Esophagus (tissue), 2 donors: ENCODE measurements around the gene ANKRD18A. TPM values are rescaled to one million over a fixed set of nuclear protein-coding genes. Genes with fewer than 3 reads are reported as not detected.

Experiments
- H3K27ac ChIP-seq, 2 donors: one replicate each; pipeline ENCODE4 v1.5.1; 2013; ENCODE audit warnings: low read depth in 2 of 2, mild to moderate bottlenecking in 2 of 2, inconsistent platforms in 1 of 2, low read length in 1 of 2, moderate library complexity in 1 of 2
- H3K27me3 ChIP-seq, 2 donors: one replicate each; pipeline ENCODE4 v1.6.1; 2013; ENCODE audit warnings: low read length in 2 of 2, control low read depth in 1 of 2, mild to moderate bottlenecking in 1 of 2; ENCODE audit not compliant: insufficient read depth in 2 of 2, control insufficient read depth in 1 of 2
- H3K36me3 ChIP-seq, 2 donors: one replicate each; pipeline ENCODE4 v1.6.1; 2013; ENCODE audit warnings: low read length in 1 of 2; ENCODE audit not compliant: control insufficient read depth in 2 of 2, insufficient read depth in 2 of 2
- H3K4me1 ChIP-seq, 2 donors: one replicate each; pipeline ENCODE4 v1.6.1; 2013; ENCODE audit warnings: low read length in 1 of 2; ENCODE audit not compliant: control insufficient read depth in 2 of 2, insufficient read depth in 2 of 2
- H3K4me3 ChIP-seq, 2 donors: one replicate each; pipeline ENCODE4 v1.5.1; 2013; ENCODE audit warnings: low read length in 2 of 2, mild to moderate bottlenecking in 2 of 2, low read depth in 1 of 2, moderate library complexity in 1 of 2
- H3K9me3 ChIP-seq, 2 donors: one replicate each; pipeline ENCODE4 v1.6.1; 2013; ENCODE audit warnings: mild to moderate bottlenecking in 2 of 2, low read depth in 1 of 2, low read length in 1 of 2, moderate library complexity in 1 of 2; ENCODE audit not compliant: control insufficient read depth in 2 of 2, insufficient read depth in 1 of 2
- WGBS, 2 donors: extraction: QIAGEN DNeasy Blood & Tissue Kit; methylation state at CpG; one replicate each; pipeline ENCODE4 v1.1.7; 2013; 5-methylcytosine and 5-hydroxymethylcytosine counted together
- polyA plus RNA-seq, 2 donors: library from polyadenylated mRNA; stranded (reverse); fragments of 200-250 nt; gene quantifications; one replicate each; pipeline ENCODE4 v1.2.3, GENCODE V29; 2013
- donor health status: healthy with polysubstance abuse.
- donor health status: Bipolar disorder and iron deficiency.

ANKRD18A gene
- polyA plus RNA-seq, 2 donors, result 1.2 to 7.1 TPM

DNA sequence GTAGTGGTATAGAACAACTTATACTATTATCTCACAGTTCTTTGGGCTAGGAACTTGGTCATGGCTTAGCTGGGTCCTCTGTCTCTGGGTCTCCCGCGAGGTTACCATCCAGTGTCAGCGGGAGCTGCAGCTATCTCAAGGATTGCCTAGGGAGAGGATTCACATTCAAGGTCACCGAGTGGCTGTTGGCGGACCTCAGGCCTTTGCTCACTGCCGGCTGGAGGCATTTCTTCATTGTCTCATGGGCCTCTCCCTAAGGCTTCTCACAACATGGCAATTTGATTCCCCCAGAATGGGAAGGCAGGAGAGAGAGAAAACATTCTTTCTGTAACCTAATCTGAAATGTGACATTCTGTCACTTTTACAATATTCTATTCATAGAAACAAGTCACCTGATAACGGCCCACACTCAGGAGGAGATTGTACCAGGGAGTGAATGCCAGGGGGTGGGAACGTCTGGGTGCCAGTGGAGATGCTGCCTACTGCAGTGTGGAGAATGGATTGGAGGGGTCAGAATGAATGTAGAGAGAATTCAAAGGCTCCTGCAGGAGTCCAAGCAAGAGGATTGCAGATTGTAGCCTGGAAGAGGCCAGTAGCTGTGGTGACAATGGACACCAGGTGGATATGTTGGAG is 29.5 kb upstream of the ANKRD18A start:
- Histone ChIP-seq H3K36me3 (no peaks in the 10 kb centered on the region), H3K9me3 (no peaks in the 10 kb centered on the region), H3K27me3 (no peaks in the 10 kb centered on the region), H3K4me3 (no peak overlapping the region), H3K4me1 (no peaks in the 10 kb centered on the region), H3K27ac (no peak overlapping the region)
- 86% methylated on average over 8 of the region's 8 CpGs for WGBS, 2 donors

DNA sequence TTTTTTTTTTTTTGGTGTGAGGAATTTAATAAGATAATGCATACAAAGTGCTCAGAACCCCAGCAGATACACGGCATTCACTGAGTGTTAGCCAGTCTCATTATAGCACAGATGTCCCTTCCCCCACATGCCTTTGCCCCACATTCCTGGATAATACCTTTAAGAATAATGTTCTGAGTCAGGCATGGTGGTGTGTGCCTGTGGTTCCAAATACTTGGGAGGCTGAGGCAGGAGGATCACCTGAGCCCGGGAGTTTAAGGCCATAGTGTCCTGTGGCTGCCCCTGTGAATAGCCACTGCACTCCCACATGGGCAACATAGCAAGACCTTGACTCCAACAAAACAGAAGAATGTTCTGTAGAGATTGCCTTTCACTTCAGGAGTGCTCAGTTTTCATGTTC is 24.2 kb upstream of the ANKRD18A start:
- Histone ChIP-seq H3K27ac (no peak overlapping the region), H3K4me1 (no peaks in the 10 kb centered on the region), H3K36me3 (no peaks in the 10 kb centered on the region), H3K27me3 (no peaks in the 10 kb centered on the region), H3K4me3 (no peak overlapping the region), H3K9me3 (no peaks in the 10 kb centered on the region)
- WGBS, 2 donors, result 32 to 35% methylated on average over 2 of the region's 2 CpGs

DNA sequence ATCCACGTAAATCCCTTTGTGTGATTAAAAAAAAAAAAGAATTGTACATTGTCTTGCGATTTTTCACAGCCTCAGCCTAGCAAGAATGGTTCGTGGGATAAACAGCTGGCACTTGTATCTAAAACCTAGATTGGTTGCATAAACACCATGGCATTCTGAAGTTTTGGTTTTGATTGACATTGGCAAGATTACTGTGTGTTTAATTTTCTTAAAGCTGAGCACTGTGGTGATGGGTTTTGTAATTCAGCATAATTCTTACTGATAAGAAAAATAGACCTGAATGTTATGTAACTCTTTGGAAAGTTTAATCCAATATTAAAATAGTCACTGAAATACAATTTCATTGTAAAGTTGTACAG is 23.4 kb upstream of the ANKRD18A start:
- WGBS, 2 donors, result 70 to 75% methylated on average over 3 of the region's 3 CpGs
- no peaks in the 10 kb centered on the region for H3K9me3 ChIP-seq
- no peaks in the 10 kb centered on the region for H3K4me1 ChIP-seq
- H3K4me3 ChIP-seq, result no peak overlapping the region
- no peaks in the 10 kb centered on the region for H3K36me3 ChIP-seq
- H3K27ac ChIP-seq, result no peak overlapping the region
- H3K27me3 ChIP-seq, result no peaks in the 10 kb centered on the region

GRCh38 chr9:38642951-38643814 is 22.8 kb upstream of the ANKRD18A start:
- H3K27ac ChIP-seq, result no peak overlapping the region
- no peaks in the 10 kb centered on the region for H3K27me3 ChIP-seq
- 86% methylated on average over 18 of the region's 18 CpGs for WGBS, 2 donors
- H3K36me3 ChIP-seq, result no peaks in the 10 kb centered on the region
- H3K4me1 ChIP-seq, result no peaks in the 10 kb centered on the region
- no peak overlapping the region for H3K4me3 ChIP-seq
- H3K9me3 ChIP-seq, result no peaks in the 10 kb centered on the region

- Histone ChIP-seq H3K27ac (no peak overlapping the region), H3K9me3 (no peaks in the 10 kb centered on the region), H3K4me1 (no peaks in the 10 kb centered on the region), H3K27me3 (no peaks in the 10 kb centered on the region), H3K36me3 (no peaks in the 10 kb centered on the region), H3K4me3 (no peak overlapping the region)
- 43 to 56% methylated on average over 12 of the region's 12 CpGs for WGBS, 2 donors
These were observed 21.8 kb upstream of the ANKRD18A start for GRCh38 chr9:38641985-38642864.

DNA sequence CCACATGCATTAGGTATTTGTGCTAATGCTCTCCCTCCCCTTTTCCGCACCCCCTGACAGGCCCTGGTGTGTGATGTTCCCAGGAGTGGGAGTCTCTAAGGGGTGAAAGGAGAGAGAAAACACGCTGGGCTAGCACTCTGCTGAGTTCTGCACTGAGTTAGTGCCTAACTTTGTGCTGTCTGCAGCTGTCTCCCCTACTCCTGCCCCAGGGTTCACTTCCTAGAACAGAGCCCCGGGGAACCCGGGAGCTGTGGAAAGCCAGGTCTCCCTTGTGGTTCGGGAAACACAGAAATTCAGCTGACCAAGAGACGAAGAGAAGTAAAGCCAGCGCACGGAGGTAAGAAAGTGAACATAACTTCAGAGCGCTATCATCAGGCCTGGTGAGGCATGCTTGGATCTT is 20.7 kb upstream of the ANKRD18A start:
- H3K36me3 ChIP-seq, result no peaks in the 10 kb centered on the region
- WGBS, 2 donors, result 85 to 90% methylated on average over 9 of the region's 9 CpGs
- no peak overlapping the region for H3K4me3 ChIP-seq
- no peaks in the 10 kb centered on the region for H3K9me3 ChIP-seq
- H3K27me3 ChIP-seq, result no peaks in the 10 kb centered on the region
- no peaks in the 10 kb centered on the region for H3K4me1 ChIP-seq
- no peak overlapping the region for H3K27ac ChIP-seq

DNA sequence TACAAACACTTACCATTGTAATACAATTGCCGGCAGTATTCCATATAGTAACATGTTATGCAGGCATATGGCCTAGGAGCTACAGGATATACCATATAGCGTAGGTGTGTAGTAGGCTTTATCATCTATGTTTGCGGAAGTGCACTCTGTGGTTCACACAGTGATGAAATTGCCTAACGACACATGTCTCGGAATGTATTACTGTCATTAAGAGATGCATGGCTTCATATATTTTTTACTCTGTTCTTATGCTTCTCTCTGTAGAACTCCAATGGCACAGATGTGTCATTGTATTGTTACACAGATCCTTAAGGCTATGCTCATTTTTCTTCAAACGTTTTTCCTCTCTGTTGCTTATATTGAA is 19.2 kb upstream of the ANKRD18A start:
- no peaks in the 10 kb centered on the region for H3K9me3 ChIP-seq
- H3K4me1 ChIP-seq, result no peaks in the 10 kb centered on the region
- WGBS, 2 donors, result 86 to 87% methylated on average over 6 of the region's 6 CpGs
- H3K27me3 ChIP-seq, result no peaks in the 10 kb centered on the region
- no peak overlapping the region for H3K4me3 ChIP-seq
- H3K36me3 ChIP-seq, result no peaks in the 10 kb centered on the region
- no peak overlapping the region for H3K27ac ChIP-seq

GRCh38 chr9:38638881-38639576 is 18.6 kb upstream of the ANKRD18A start:
- 84 to 88% methylated on average over 6 of the region's 6 CpGs for WGBS, 2 donors
- H3K4me3 ChIP-seq, result no peak overlapping the region
- no peaks in the 10 kb centered on the region for H3K9me3 ChIP-seq
- no peak overlapping the region for H3K27ac ChIP-seq
- H3K4me1 ChIP-seq, result no peaks in the 10 kb centered on the region
- H3K36me3 ChIP-seq, result no peaks in the 10 kb centered on the region
- no peaks in the 10 kb centered on the region for H3K27me3 ChIP-seq

- H3K9me3 ChIP-seq, result no peaks in the 10 kb centered on the region
- WGBS, 2 donors, result 52 to 61% methylated on average over 3 of the region's 3 CpGs
These were observed 13.9 kb upstream of the ANKRD18A start for GRCh38 chr9:38634315-38634714.

More at GRCh38 chr9:38634315-38634714, 13.9 kb upstream of the ANKRD18A start:
- H3K27ac ChIP-seq, result no peak overlapping the region
- no peaks in the 10 kb centered on the region for H3K36me3 ChIP-seq
- H3K4me3 ChIP-seq, result no peak overlapping the region
- no peaks in the 10 kb centered on the region for H3K4me1 ChIP-seq
- H3K27me3 ChIP-seq, result no peaks in the 10 kb centered on the region
